Stimulated activated CD8-positive, alpha-beta memory T cell treated with anti-CD3 and anti-CD28 coated beads, Interleukin-15, amount 100 ng/mL, for 4 hours (primary cell): ENCODE results near the gene CLEC12A.
"Not testable (repeated sequence)": the region's sequence is repeated elsewhere in the genome, so short reads cannot be mapped to it uniquely, and the experiment has no call there.

ENCODE experiments used
- DNase-seq, 2 donors: peaks; one replicate each; pipeline ENCODE4 v3.0.0-alpha.2; 2020; ENCODE audit warnings: low read depth in 2 of 2

Gene CLEC12A

GRCh38 chr12:9969673-9970072, 1.5 kb upstream of the CLEC12A start:
- no peak for DNase-seq

GRCh38 chr12:9973949-9974348, 2.7 kb downstream of the CLEC12A start:
- no peak for DNase-seq

GRCh38 chr12:9974731-9975130, 3.5 kb downstream of the CLEC12A start:
- not testable (repeated sequence) for DNase-seq

GRCh38 chr12:9975614-9976013, 4.4 kb downstream of the CLEC12A start:
- no peak for DNase-seq

- not testable (repeated sequence) for DNase-seq
These were observed 5.4 kb downstream of the CLEC12A start for GRCh38 chr12:9976626-9977025.

- DNase-seq, result no peak
These were observed 6.7 kb downstream of the CLEC12A start for GRCh38 chr12:9977916-9978315.

GRCh38 chr12:9980126-9980525, 8.9 kb downstream of the CLEC12A start:
- DNase-seq, result no peak

- DNase-seq, result no peak
These were observed 20.7 kb downstream of the CLEC12A start for GRCh38 chr12:9991876-9992275.

GRCh38 chr12:9992296-9992695, 21.1 kb downstream of the CLEC12A start:
- DNase-seq, result no peak

GRCh38 chr12:9999016-9999415, 27.8 kb downstream of the CLEC12A start, which contains the start of gene CLEC1B:
TSS of gene CLEC1B (minus strand) at chr12:9999121. CDS start at chr12:9999100, 21 bp downstream.
- DNase-seq, result no peak

GRCh38 chr12:10001171-10001776, 30.1 kb downstream of the CLEC12A start:
- no peak for DNase-seq

- DNase-seq, result no peak
These were observed 41.6 kb downstream of the CLEC12A start for GRCh38 chr12:10012630-10013330.

GRCh38 chr12:10015450-10015849, 44.2 kb downstream of the CLEC12A start:
- no peak for DNase-seq

GRCh38 chr12:10016881-10017280, 45.7 kb downstream of the CLEC12A start:
- DNase-seq, result no peak

GRCh38 chr12:10018386-10018785, 47.2 kb downstream of the CLEC12A start:
- no peak for DNase-seq

- no peak for DNase-seq
These were observed 50.1 kb downstream of the CLEC12A start for GRCh38 chr12:10021342-10021741.

- no peak for DNase-seq
These were observed 54.0 kb downstream of the CLEC12A start for GRCh38 chr12:10025236-10025635.

- DNase-seq, result not testable (repeated sequence)
These were observed 55.5 kb downstream of the CLEC12A start for GRCh38 chr12:10026666-10027065.

GRCh38 chr12:10027311-10027710, 56.1 kb downstream of the CLEC12A start:
- DNase-seq, result no peak

- no peak for DNase-seq
These were observed 56.5 kb downstream of the CLEC12A start for GRCh38 chr12:10027721-10028120.

GRCh38 chr12:10030446-10030845, 59.2 kb downstream of the CLEC12A start, which contains the start of gene CLEC9A:
TSS of gene CLEC9A (plus strand) at chr12:10030682. CDS start at chr12:10052688, 22,006 bp downstream.
- DNase-seq, result no peak

GRCh38 chr12:10031321-10031720, 60.1 kb downstream of the CLEC12A start:
- no peak for DNase-seq

GRCh38 chr12:10031771-10032175, 60.6 kb downstream of the CLEC12A start:
- no peak for DNase-seq
